T-helper 22 cell (primary cell): Measurements from ENCODE around the gene CHKB.
A peak's percentile ranks its signal among the peaks of the same experiment; 100 is the strongest.
"Not testable (repeated sequence)": the region's sequence is repeated elsewhere in the genome, so short reads cannot be mapped to it uniquely, and the experiment has no call there.

Source experiments
- DNase-seq: peaks from one replicate; pipeline ENCODE4 v3.0.0-alpha.2; 2020; ENCODE audit warnings: low read depth

The CHKB gene

DNA sequence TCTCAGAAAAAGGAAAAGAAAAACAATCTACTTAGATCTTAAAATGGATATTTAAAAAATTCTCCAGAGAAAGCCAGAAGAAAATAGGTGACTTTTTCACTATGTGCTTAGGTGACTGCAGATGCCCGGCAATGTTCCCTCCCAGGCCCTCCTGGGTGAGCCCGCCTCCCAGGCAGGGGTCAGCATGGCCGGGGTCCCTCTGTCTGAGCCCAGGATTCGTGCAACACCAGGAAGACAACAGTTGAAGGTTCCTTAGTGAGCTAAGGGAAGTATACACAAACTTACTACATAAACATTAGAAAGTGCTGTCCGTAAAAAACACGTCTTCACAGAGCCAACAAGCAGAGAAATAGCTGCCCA, 29.5 kb upstream of the CHKB start:
- no peak for DNase-seq

DNA sequence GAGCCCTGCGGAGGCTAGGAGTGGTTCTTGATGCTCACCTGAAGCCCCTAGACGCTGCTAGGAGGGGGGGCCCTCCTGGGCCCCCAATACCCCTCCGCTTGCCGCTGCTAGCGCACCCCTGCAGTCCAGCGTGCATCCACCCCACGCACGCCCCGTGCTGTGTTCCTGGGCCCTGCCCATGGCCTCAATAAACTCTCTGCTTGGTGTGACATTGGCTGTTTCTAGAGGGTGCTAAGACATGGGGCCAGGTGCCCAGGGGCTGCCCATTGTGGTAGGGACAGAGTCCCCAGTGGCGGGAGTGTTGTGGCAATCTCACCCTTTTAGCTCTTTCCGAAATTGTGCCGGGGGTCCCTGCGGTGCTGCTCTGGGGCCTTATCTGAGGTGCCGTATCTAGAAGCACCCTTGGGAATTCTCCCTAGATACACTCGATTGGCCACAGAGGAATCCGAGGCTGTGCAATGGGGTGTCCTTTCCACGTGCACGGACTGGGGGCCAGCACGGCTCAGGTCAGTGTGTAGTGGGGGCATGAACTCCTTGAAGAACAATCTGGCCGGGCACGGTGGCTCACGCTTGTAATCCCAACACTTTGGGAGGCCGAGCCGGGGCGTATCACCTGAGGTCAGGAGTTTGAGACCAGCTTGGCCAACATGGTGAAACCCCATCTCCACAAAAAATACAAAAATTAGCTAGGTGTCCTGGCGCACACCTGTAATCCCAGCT, 28.9 kb upstream of the CHKB start:
- no peak for DNase-seq

DNA sequence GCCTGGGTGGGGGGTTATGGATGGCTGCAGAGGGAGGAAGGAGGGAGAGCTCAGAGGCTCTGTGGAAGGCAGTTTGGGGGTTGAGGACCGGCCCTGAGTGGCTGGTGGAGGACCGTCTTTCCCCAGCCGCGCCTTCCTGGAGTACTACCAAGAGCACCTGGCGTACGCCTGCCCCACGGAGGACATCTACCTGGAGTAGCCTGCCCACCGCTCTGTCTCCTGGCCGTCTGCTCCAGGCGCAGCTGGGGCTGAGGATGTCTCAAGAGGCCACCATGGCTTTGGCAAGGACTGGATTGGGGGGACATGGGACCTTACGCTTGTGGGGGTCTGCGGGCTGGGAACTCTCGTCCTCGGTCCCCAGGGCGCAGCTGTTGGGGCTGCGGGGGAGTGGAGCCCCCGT, 27.9 kb upstream of the CHKB start:
- DNase-seq: no peak

DNA sequence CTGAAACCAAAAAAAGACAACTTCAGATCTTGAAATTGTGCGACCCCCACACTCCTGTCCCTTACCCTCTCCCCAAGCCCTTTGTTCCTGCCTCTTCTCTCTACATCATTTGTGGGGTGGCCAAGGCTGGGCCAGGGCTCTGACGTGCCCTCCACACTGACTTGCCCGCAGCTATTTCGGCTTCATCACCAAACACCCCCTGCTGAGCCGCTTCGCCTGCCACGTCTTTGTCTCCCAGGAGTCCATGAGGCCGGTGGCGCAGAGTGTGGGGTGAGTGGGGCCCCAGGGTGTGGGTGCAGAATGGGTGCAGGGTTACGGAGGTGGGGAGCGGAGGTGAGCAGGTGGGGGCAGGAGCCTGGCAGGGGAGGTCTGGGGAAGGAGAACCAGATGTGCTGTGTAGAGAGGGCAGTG, 27.4 kb upstream of the CHKB start:
- no peak for DNase-seq

DNA sequence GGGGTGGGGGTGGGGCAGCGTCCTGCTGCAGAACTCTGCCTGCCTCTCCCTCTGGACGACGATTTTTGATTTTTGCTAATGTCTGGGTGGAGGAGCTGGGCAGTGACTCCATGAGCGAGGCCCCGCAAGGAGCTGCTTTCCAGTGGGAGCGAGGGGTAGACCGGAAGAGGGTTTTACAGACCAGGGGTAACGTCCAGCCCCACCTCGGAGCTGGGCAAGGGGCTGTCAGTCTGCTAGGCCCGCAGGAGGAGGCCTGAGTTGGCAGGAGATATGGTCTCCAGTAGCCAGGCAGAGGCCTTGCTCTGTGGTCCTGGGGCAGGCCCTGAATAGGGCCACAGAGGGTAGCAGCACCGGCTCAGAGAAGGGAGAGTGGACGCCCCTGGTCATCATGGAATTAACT, 26.9 kb upstream of the CHKB start:
- DNase-seq: no peak

DNA sequence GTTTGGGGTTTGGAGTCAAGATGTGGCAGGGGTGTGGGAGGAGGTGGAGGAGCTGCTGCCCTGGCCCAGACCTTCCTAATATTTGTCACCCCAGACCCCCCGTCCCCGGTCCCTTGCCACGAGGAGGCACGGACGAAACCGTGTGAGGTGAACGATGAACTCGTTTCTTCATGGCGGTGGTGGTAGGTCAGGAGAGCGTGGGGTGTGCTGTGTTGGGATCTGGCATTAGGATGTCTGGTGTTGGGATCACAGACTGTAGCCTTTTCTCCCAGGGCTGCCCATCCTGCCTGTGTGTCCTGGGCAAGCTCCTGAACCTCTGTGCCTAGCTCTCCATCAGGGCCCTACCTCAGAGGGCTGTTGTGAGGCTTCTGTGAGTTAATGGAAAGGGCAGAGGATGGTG, 26.3 kb upstream of the CHKB start:
- DNase-seq: no peak

DNA sequence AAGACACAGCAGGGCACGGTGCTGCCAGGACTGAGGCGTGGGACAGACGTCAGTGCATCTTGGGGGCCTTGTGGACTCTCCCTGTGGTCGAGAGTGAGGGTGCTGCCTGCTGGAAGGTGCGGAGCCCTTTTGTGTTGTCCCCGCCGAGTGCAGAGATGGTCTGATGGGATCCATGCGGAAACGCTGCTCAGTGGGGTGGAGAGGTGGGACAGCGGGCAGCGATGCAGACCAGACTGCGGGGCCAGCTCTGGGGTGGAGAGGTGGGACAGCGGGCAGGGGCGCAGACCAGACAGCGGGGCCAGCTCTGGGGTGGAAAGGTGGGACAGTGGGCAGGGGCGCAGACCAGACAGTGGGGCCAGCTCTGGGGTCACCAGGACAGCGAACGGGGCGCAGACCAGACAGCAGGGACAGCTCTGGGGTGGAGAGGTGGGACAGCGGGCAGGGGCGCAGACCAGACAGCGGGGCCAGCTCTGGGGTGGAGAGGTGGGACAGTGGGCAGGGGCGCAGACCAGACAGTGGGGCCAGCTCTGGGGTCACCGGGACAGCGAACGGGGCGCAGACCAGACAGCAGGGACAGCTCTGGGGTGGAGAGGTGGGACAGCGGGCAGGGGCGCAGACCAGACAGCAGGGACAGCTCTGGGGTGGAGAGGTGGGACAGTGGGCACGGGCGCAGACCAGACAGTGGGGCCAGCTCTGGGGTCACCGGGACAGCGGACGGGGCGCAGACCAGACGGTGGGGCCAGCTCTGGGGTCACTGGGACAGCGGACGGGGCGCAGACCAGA, 25.6 kb upstream of the CHKB start:
- DNase-seq: not testable (repeated sequence)

DNA sequence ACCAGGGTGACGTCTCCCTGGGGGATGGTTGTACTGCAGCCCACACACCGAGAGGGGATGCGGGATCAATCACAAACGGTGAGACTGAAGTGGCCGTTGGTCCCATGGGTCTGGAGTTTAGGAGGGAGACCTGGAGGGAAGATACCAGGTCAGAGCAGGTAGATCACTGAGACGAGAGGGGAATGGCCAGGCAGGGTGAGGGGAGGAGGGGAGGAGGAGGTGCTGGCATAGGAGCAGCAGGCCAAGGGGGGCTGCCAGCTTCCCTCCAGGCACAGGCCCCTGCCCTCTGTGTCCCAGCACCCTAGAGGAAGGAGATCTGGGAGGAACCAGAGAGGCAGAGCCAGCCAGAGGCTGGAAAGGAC, 25.0 kb upstream of the CHKB start:
- no peak for DNase-seq

DNA sequence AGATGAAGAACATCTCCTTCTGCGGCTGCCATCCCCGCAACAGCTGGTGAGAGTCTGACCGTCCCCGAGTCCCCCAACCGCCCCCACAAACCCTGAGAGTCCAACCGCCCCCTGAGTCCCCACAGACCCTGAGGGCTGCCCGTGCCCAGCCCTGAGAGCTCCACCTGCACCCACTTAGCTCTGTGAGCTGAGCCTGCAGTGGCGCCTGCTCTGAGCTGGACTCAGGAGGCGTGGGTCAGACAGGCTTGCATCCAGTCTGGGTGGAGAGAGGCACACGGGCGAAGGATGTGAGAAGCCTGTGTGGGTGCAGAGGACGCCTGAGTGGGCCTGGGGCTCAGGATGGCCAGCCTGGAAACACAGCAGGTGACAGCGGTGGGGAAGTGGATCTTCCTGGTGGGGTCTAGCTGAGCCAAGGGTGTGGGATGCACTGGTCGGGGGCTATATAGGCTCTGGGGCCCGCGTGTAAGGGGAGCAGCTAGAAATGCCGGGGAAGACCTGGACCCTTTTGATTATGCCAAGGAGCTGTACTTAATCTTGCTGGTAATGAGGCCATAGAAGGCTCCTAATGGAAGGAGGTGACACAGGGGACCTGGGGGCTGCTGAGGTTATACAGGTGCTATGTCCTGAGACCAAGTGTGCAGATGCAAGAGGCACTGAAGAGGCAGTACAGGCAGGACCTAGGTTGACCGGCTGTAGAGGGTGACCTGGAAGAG, 24.5 kb upstream of the CHKB start:
- DNase-seq: no peak

DNA sequence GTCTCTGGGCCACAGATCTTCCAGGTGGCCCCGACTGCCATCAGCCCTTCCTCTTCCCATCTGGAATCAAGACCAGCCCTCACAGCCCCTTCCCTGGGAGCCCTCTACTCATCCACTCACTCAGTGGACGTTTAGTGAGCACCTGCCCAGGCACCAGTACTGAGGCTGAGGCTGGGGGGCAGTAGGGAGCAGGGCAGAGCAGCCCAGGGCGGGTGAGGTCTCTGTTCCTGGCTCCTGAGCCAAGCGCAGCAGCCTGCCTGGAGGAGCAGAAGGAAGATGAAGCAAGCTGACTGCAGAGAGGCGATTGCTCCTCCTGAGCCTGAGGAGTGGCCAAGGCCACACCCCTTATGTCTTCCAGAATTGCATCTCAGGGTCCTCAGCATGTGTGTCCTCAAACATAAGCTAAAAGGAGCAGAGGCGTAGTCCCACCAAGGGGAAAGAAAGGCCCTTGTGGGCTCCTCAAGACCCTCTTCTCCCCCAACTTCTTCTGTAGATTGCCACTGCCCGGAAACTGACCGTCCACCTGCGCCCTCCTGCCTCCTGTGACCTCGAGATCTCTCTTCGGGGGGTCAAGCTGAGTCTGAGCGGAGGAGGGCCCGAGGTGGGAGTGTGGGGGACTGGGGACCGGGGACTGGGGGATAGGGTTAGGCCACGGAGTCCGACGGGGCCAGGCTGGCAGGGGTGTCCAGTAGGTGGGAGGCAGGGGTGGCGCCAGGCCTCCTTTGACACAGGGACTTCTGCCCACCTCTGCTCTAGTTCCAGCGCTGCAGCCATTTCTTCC, 23.7 kb upstream of the CHKB start:
- no peak for DNase-seq

DNA sequence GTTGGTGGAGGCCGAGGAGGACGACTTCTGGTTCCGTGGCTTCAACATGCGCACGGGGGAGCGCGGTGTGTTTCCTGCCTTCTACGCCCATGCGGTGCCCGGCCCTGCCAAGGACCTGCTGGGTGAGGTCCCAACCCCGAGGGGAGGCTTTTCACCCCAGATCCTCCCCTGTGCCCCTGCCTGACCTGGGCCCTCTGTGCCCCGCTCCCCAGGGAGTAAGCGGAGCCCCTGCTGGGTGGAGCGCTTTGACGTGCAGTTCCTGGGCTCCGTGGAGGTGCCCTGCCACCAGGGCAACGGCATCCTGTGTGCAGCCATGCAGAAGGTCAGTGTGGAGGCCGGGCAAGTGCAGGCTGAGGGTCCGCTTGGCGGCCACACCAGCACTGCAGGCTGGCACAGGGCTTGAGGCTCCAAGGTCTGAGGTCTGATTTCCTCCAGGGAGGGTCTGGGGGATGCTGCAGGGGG, 23.0 kb upstream of the CHKB start:
- DNase-seq: no peak

DNA sequence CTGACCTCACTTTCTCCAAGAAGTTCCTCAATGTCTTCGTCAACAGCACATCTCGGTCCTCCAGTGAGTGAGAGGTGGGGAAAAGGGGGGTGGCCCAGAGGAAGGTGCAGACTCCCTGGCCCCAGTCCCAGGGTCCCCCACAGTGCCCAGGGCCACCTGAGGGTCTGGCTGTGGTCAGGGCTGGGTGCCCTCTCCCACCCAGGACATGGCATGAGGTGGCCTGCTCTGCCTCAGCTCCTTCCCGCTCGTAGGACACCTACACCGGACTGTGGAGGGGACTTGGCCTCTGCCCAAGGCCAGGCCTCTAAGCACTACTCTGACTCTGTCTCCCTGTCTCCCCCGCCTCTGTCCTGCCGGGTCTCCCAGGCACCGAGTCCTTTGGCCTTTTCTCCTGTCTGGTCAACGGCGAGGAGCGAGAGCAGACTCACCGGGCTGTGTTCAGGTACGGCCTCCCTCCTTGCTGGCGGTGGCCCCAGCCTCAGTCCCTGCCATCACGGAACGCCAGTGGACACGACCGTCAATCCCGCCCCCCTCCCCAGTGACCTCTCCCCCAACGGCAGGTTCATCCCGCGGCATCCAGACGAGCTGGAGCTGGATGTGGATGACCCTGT, 22.5 kb upstream of the CHKB start:
- DNase-seq: no peak

DNA sequence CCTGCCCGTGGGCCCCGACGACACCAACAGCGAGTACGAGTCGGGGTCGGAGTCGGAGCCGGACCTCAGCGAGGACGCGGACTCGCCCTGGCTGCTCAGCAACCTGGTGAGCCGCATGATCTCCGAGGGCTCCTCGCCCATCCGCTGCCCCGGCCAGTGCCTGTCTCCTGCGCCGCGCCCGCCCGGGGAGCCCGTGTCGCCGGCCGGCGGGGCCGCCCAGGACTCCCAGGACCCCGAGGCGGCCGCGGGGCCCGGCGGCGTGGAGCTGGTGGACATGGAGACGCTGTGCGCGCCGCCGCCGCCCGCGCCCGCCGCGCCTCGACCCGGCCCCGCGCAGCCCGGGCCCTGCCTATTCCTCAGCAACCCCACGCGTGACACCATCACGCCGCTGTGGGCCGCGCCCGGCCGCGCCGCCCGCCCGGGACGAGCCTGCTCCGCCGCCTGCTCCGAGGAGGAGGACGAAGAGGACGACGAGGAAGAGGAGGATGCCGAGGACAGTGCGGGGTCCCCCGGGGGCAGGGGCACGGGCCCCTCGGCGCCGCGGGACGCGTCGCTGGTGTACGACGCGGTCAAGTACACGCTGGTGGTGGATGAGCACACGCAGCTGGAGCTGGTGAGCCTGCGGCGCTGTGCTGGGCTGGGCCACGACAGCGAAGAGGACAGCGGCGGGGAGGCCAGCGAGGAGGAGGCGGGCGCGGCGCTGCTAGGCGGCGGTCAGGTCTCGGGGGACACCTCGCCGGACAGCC, 21.8 kb upstream of the CHKB start:
- no peak for DNase-seq

DNA sequence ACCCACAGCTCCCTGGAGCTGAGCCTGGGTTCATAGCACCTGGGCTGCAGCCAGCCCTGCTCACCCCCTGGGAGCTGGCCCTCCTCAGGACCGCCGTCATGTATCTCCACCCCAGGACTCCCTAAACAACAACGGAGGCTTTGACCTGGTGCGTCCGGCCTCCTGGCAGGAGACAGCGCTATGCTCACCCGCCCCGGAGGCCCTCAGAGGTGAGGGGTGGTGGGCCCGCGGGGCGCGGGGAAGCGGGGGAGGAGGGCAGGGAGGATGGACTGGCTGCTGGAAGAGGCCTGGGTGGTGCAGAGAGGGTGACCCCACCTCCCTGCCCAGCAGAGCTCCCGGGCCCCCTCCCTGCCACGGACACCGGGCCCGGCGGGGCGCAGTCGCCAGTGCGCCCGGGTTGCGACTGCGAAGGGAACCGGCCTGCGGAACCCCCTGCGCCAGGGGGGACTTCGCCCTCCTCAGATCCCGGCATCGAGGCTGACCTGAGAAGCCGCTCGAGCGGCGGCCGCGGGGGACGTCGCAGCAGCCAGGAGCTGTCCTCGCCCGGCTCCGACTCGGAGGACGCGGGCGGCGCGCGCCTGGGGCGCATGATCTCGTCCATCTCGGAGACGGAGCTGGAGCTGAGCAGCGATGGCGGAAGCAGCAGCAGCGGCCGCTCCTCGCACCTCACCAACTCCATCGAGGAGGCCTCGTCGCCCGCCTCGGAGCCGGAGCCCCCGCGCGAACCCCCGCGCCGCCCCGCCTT, 21.0 kb upstream of the CHKB start:
- no peak for DNase-seq

DNA sequence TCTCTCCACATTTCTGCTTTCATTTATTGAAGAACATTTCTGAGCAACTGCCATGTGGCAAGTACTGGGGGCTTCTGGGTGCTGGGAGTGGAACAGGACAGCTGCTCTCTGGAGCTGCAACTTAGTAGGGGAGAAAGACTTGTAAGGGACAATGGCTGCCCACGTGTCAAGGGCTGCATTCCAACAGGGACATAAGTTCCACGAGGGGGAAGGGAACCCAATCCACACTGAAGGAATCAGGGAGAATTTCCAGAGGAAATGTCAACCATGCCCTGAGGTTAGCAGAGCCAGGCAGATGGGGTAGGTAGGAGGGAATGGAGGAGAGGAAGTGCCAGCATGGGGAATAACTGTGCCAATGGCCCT, 19.7 kb upstream of the CHKB start:
- DNase-seq: no peak

DNA sequence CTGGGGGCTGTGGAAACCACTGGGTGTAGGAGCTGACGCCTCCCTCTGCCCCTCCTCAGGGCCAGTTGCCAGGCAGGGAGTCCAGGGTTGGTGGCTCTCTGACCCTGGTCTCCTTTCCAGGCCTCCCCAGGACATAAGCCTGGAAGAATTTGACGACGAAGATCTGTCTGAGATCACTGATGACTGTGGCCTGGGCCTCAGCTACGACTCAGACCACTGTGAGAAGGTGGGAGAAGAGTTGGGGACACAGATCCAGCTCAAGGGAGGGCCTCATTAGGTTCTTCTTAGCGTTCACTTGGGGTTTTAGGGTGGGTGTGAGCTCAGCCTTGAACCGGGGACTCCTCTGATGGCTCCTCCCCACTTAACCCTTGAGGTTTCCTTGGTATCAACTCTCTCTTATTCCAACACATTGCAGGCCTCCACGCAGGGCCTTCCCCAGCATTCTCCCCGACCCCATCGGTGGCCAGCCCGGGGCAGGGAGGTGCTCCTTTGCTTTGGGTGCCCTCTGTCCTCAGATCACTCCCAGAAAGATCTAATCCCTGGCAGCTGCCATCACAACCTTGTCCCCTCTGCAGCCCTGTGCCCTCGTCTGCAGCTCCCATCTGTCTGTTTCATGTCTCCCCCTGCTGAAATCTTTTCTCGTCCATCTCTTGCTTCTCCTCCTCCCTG, 19.2 kb upstream of the CHKB start:
- DNase-seq: no peak

DNA sequence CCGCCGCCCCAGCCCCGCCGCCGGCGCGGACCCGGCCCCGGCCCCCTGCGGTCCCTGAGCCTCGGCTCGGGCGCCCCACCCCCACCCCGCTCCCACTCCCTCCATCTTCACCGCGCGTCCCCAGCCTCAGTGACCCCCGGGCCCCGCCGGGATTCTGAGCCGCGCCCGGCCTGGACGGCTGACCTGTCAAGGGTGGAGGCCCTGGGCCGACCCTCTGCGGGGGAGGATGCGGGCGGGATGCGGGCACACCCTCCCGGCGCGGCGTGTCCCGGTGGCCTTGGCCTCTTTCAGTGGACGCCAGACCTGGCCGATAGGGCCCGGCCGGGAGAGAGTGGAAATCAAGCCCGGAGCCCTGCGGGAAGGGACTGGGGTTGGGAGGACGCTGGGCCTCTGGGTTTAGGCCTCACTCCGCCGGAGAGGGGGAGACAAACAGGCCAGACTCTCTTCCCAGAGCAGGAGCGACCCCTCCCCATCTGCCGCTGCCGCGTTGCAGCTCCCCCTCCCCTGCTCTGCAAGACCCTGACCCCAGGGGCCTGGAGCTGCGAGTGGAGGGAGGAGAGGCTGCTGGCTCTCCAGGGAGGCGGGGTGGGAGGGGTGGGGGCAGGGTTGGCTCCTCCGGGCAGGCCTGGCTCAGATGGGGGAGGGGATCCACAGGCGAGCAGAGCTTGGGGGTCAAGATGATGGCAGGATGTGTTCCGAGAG, 18.5 kb upstream of the CHKB start:
- DNase-seq: no peak

DNA sequence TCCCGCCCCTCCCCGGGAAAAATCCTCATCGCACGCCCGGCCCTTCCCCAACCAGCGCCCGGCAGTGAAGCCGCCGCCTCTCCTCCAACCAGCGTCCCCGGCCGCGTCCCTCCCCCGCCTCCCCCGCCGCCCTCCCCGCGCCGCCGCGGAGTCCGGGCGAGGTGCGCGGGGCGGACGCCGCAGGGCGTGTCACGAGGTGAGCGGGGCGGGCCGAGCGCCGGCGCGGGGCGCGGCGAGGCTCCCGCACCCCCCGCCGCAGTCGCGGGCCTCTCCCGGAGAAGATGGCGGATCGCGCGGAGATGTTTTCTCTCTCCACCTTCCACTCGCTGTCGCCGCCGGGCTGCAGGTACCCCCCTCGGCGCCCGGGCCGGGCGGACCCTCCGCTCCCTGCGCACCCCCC, 17.9 kb upstream of the CHKB start, which contains the start of gene MAPK8IP2:
Gene MAPK8IP2, plus strand, starts transcription at position 256 of the 400 bp plus-strand sequence. Its CDS starts 26 bp downstream, at position 282.
- no peak for DNase-seq

DNA sequence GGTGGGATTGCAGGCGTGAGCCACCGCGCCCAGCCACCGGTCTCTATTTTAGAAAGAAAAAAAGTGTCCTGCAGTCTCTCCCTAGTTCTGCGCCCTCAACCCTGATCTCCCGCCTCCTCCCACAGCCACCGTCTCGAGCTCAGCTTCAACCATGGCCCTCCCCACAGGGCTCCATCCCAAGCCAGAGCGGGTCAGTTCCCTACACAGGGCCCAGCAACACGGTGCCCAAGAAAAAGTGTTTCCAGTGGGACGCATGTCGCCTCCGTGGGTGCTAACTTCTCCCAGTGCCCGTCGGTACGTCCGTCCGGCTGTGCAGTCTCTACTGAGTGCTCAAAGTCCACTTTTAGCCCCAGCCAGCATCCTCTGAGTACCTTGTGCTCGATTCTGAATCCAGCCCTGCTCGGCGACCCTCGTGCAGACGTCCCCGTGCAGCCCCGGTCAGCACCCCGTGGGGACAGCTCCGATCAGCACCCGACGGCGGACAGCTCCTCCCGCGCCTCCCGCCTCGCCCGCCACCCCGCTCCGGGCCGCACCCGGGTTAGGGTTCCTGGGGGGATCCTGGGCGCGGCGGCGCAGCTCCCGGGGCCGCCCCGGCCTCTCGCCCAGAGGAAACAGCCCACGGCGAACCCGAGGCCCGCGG, 17.3 kb upstream of the CHKB start:
- DNase-seq: peak; percentile 24
